ENCODE measurements around the gene UBE4B.

UBE4B gene

GRCh38 chr1:10046356-10047085, 13.8 kb downstream of the UBE4B start:
- Histone ChIP-seq H3K27ac (no peak overlapping the region), H3K4me3 (ENCODE audit: low read depth, low read length) (no peak overlapping the region)
- DNase-seq: no peak

GRCh38 chr1:10048601-10049000, 15.8 kb downstream of the UBE4B start:
- Histone ChIP-seq H3K4me3 (ENCODE audit: low read depth, low read length) (no peak overlapping the region), H3K9me3 (ENCODE audit: severe bottlenecking) (no peaks in the 10 kb centered on the region), H3K36me3 (peaks cover 32% of the 10 kb centered on the region), H3K27me3 (ENCODE audit: insufficient read depth, low read depth, severe bottlenecking) (no peaks in the 10 kb centered on the region), H3K27ac (no peak overlapping the region)
- no peak for TF ChIP-seq CTCF (IDR thresholded peaks at IDR 0.05; ENCODE audit: low read depth, low read length)
- no peak for DNase-seq

More at GRCh38 chr1:10046356-10047085, 13.8 kb downstream of the UBE4B start:
- no peak for TF ChIP-seq CTCF (IDR thresholded peaks at IDR 0.05; ENCODE audit: low read depth, low read length)
- H3K27me3 ChIP-seq (ENCODE audit: insufficient read depth, low read depth, severe bottlenecking): no peaks in the 10 kb centered on the region
- H3K9me3 ChIP-seq (ENCODE audit: severe bottlenecking): no peaks in the 10 kb centered on the region
- H3K36me3 ChIP-seq: peaks cover 33% of the 10 kb centered on the region

GRCh38 chr1:10050611-10051010, 17.9 kb downstream of the UBE4B start:
- no peak for TF ChIP-seq CTCF (IDR thresholded peaks at IDR 0.05; ENCODE audit: low read depth, low read length)
- H3K27me3 ChIP-seq (ENCODE audit: insufficient read depth, low read depth, severe bottlenecking): no peaks in the 10 kb centered on the region
- H3K27ac ChIP-seq: no peak overlapping the region
- DNase-seq: no peak
- no peak overlapping the region for H3K4me3 ChIP-seq (ENCODE audit: low read depth, low read length)
- no peaks in the 10 kb centered on the region for H3K9me3 ChIP-seq (ENCODE audit: severe bottlenecking)
- H3K36me3 ChIP-seq: peaks cover 33% of the 10 kb centered on the region

- TF ChIP-seq CTCF (IDR thresholded peaks at IDR 0.05; ENCODE audit: low read depth, low read length): no peak
- peaks cover 30% of the 10 kb centered on the region for H3K36me3 ChIP-seq
- H3K27me3 ChIP-seq (ENCODE audit: insufficient read depth, low read depth, severe bottlenecking): no peaks in the 10 kb centered on the region
- H3K9me3 ChIP-seq (ENCODE audit: severe bottlenecking): no peaks in the 10 kb centered on the region
- no peak overlapping the region for H3K4me3 ChIP-seq (ENCODE audit: low read depth, low read length)
- no peak overlapping the region for H3K27ac ChIP-seq
- no peak for DNase-seq
These were observed 18.9 kb downstream of the UBE4B start for GRCh38 chr1:10051656-10052055.

DNA sequence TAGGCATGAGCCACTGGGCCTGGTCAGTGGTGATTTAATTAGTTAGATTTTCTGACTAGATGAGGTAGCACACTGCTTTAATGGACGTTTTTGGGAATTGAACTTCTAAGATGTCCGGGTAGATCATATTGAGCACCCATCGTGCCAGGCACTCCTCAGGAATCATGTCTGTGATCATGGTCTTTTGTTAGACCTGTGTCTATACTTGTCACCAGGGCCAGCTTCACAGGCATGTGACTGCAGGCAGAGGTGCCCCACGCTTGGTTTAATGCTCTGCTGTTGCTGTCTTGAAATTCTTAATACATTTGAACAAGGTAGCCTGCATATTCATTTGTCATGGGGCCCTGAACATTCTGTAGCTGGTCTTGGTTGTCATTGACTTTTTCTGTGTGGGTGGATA, 19.6 kb downstream of the UBE4B start:
- Histone ChIP-seq H3K4me3 (ENCODE audit: low read depth, low read length) (no peak overlapping the region), H3K27me3 (ENCODE audit: insufficient read depth, low read depth, severe bottlenecking) (no peaks in the 10 kb centered on the region), H3K36me3 (peaks cover 30% of the 10 kb centered on the region), H3K9me3 (ENCODE audit: severe bottlenecking) (no peaks in the 10 kb centered on the region), H3K27ac (no peak overlapping the region)
- no peak for DNase-seq
- no peak for TF ChIP-seq CTCF (IDR thresholded peaks at IDR 0.05; ENCODE audit: low read depth, low read length)

DNA sequence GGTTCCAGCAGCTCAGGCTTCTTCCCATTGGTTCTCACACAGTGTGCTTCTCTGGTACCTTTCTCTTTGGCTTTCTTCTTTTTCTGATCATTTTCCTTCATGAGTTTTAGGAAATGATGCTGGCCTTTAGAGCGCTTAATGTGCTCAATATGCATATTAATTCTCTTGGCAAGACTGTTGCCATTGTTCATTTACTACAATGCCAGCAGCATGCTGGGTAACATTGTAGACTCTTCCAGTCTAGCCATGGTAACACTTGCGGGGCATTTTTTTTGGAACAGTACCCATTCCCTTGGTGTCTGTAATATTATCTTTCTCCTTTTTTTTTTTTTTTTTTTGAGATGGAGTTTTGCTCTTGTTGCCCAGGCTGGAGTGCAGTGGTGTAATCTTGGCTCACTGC, 21.7 kb downstream of the UBE4B start:
- Histone ChIP-seq H3K36me3 (peaks cover 39% of the 10 kb centered on the region), H3K9me3 (ENCODE audit: severe bottlenecking) (no peaks in the 10 kb centered on the region), H3K27ac (no peak overlapping the region), H3K4me3 (ENCODE audit: low read depth, low read length) (no peak overlapping the region), H3K27me3 (ENCODE audit: insufficient read depth, low read depth, severe bottlenecking) (no peaks in the 10 kb centered on the region)
- TF ChIP-seq CTCF (IDR thresholded peaks at IDR 0.05; ENCODE audit: low read depth, low read length): no peak
- no peak for DNase-seq

All from WERI-Rb-1 (cell line).